Stimulated activated memory B cell treated with anti-CD40 and anti-IgM and Interleukin-4, amounts not matched to agents 10 μg/mL and 1 μg/mL and 100 μg/mL, for 72 hours (primary cell): Measurements from ENCODE around the gene C1orf52.
A peak's percentile ranks its signal among the peaks of the same experiment; 100 is the strongest.

Experiments used
- ATAC-seq: fragments of 150-1000 bp; cut with Tn5 transposase; 2 replicates; pipeline ENCODE4 v1.10.0; 2021
- H3K27ac Mint-ChIP-seq: one replicate; pipeline ENCODE4 v1.8.0; 2022; ENCODE audit warnings: mild to moderate bottlenecking, mixed read lengths
- H3K27me3 Mint-ChIP-seq: one replicate; pipeline ENCODE4 v1.8.0; 2022; ENCODE audit warnings: mixed read lengths
- H3K36me3 Mint-ChIP-seq: one replicate; pipeline ENCODE4 v1.8.0; 2022; ENCODE audit warnings: mixed read lengths
- H3K4me1 Mint-ChIP-seq: one replicate; pipeline ENCODE4 v1.8.0; 2022; ENCODE audit warnings: mixed read lengths
- H3K4me3 Mint-ChIP-seq: one replicate; pipeline ENCODE4 v1.8.0; 2022; ENCODE audit warnings: mild to moderate bottlenecking, moderate library complexity, mixed read lengths
- H3K9me3 Mint-ChIP-seq: one replicate; pipeline ENCODE4 v1.8.0; 2022; ENCODE audit warnings: mixed read lengths

Gene C1orf52

GRCh38 chr1:85200463-85201339, 58.8 kb downstream of the C1orf52 start, which contains the start of gene SYDE2:
SYDE2 (minus strand) TSS chr1:85201016; CDS start chr1:85200996, 20 bp downstream.
- no peaks in the 10 kb centered on the region for H3K9me3 Mint-ChIP-seq
- H3K4me3 Mint-ChIP-seq, result peak within 1 kb of the TSS; percentile 95

More at GRCh38 chr1:85200463-85201339, 58.8 kb downstream of the C1orf52 start, which contains the start of gene SYDE2:
- peak; percentile 91 for ATAC-seq
- H3K27ac Mint-ChIP-seq, result peak within 1 kb of the TSS; percentile 74
- no peaks in the 10 kb centered on the region for H3K27me3 Mint-ChIP-seq
- H3K4me1 Mint-ChIP-seq, result peaks cover 6% of the 10 kb centered on the region
- no peaks in the 10 kb centered on the region for H3K36me3 Mint-ChIP-seq
